Muscle layer of colon (tissue), 2 donors: ENCODE data around the gene PKP2.

Experiments used
- H3K27ac ChIP-seq: one replicate; pipeline ENCODE4 v1.7.0; 2013; ENCODE audit warnings: low read depth, mild to moderate bottlenecking, low read length, moderate library complexity
- H3K27me3 ChIP-seq, 2 donors: one replicate each; pipeline ENCODE4 v1.7.0; 2013; ENCODE audit warnings: low read length in 2 of 2, mild to moderate bottlenecking in 2 of 2; ENCODE audit not compliant: insufficient read depth in 2 of 2, control insufficient read depth in 1 of 2
- H3K36me3 ChIP-seq: one replicate; pipeline ENCODE4 v1.7.0; 2013; ENCODE audit warnings: mild to moderate bottlenecking, low read length; ENCODE audit not compliant: insufficient read depth
- H3K4me1 ChIP-seq: one replicate; pipeline ENCODE4 v1.7.0; 2013; ENCODE audit warnings: mild to moderate bottlenecking, low read length; ENCODE audit not compliant: insufficient read depth
- H3K4me3 ChIP-seq, 2 donors: one replicate each; pipeline ENCODE4 v1.7.0; 2013; ENCODE audit warnings: low read length in 2 of 2, low read depth in 1 of 2, mild to moderate bottlenecking in 1 of 2, moderate library complexity in 1 of 2
- H3K9ac ChIP-seq: one replicate; pipeline ENCODE4 v1.7.0; 2013; ENCODE audit warnings: low read length
- H3K9me3 ChIP-seq: one replicate; pipeline ENCODE4 v1.7.0; 2013; ENCODE audit warnings: mild to moderate bottlenecking, low read length
- donor health status: abdominal sarcoma.
- donor health status: Adenocarcinoma of cecum.

Gene PKP2

DNA sequence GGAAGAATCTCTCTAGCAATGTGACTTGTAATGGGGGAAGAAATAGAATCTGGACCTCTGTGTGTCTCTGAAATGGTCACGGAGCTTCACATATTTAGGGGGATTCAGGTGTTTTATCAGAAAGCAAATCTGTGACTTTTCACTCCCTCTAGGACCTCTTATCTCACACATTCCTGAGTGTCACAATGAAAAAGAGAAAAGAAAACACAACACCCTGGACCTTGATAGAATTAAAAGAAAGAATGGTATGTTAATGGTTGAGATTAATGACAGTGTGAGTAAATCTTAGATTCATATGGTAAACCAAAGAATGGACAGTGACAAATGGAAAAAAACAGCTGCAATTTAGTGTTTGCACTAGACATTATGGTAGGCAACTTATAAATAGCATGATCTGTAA is 68.5 kb downstream of the PKP2 start:
- Histone ChIP-seq H3K27ac (no peak overlapping the region), H3K4me1 (no peaks in the 10 kb centered on the region), H3K9me3 (no peaks in the 10 kb centered on the region), H3K27me3 (no peaks in the 10 kb centered on the region), H3K4me3 (no peak overlapping the region), H3K36me3 (no peaks in the 10 kb centered on the region), H3K9ac (no peak overlapping the region)

DNA sequence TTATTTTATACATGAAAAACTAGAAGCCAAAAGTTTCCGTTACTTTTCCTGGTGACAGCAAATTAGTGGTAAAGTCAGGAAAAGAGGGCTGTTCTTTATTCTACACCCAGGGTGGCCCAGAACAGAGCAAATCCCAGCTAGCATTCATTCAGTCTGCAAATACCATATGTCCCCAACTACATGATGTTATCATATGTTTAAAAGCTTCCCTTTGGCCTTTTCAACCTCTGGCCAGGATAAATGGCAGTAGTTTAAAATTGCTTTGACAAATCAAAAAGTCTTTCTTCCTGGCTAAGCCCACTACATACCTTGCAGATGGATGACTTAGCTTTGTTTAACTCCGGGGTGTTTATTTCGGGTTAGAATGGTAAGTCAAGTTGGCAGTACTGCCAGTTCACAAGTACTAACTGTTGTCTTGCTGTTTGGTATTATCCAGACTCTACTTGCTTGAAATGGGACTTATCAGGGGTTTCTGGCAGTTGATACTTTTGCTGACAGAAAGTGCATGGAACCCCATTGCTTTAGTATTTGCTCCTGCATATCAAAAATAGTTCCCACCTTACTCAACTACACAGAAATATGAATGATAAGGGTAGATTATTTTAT is 69.7 kb downstream of the PKP2 start:
- Histone ChIP-seq H3K4me3 (no peak overlapping the region), H3K27ac (no peak overlapping the region), H3K9me3 (no peaks in the 10 kb centered on the region), H3K27me3 (no peaks in the 10 kb centered on the region), H3K9ac (no peak overlapping the region), H3K4me1 (no peaks in the 10 kb centered on the region), H3K36me3 (no peaks in the 10 kb centered on the region)

DNA sequence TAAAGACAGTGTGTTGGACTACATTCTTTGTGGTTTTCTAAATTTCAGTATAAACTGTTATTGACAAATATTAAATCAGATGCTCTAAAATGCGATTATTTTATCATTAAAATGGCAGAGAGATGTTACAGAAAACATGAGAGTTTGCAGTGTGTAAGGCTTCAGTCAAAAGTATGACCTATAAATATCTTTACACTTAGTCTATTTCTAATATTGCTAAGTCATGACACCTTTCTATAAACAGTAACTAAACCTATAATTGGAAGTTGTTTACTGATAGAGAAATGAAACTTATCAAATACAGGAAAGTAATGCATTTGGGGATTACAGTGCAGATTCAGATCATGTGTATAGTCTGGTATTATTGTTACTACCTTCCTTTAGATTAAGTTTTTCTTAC is 72.0 kb downstream of the PKP2 start:
- no peak overlapping the region for H3K4me3 ChIP-seq
- no peaks in the 10 kb centered on the region for H3K27me3 ChIP-seq
- H3K36me3 ChIP-seq: no peaks in the 10 kb centered on the region
- no peaks in the 10 kb centered on the region for H3K9me3 ChIP-seq
- H3K9ac ChIP-seq: no peak overlapping the region
- H3K4me1 ChIP-seq: no peaks in the 10 kb centered on the region
- H3K27ac ChIP-seq: no peak overlapping the region

DNA sequence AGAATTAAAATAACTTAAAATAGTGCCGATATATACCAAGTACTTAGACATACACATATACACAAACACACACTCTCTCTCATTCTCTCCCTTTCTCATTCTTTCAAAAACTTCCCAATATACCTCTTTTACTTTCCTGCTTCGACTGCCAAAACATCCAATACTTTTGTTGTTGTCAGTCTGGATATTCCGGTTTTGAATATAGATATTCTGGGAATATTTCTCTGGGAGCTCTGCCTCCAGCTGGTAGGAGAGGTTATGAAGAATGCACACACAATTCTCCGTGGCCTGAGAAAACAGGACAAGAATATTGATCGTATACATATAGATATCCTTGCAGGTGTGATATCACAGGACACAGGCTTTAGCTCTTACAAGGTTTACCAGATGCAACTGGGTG is 74.2 kb downstream of the PKP2 start:
- Histone ChIP-seq H3K27ac (no peak overlapping the region), H3K36me3 (no peaks in the 10 kb centered on the region), H3K27me3 (no peaks in the 10 kb centered on the region), H3K4me3 (no peak overlapping the region), H3K9ac (no peak overlapping the region), H3K9me3 (no peaks in the 10 kb centered on the region), H3K4me1 (no peaks in the 10 kb centered on the region)

DNA sequence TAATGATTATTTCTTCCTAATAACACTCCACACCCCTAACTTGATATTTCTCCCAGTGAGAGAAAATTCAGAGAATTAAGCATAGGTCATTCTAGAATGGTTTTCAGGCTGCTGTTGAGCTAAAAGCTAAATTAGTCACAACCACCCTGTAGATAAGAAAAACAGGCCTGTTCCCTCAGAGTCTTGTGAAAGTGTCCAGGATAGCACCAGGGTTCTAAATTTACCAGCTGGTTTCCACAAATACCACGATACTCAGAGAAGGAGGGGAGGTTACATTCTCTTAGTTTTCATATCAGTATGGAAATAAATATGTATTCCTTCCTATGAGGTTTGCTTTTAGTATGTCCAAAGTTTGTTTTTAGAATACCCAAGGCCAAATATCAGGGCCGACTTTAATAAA is 74.9 kb downstream of the PKP2 start:
- Histone ChIP-seq H3K9me3 (no peaks in the 10 kb centered on the region), H3K4me3 (no peak overlapping the region), H3K9ac (no peak overlapping the region), H3K27ac (no peak overlapping the region), H3K4me1 (no peaks in the 10 kb centered on the region), H3K27me3 (no peaks in the 10 kb centered on the region), H3K36me3 (no peaks in the 10 kb centered on the region)

DNA sequence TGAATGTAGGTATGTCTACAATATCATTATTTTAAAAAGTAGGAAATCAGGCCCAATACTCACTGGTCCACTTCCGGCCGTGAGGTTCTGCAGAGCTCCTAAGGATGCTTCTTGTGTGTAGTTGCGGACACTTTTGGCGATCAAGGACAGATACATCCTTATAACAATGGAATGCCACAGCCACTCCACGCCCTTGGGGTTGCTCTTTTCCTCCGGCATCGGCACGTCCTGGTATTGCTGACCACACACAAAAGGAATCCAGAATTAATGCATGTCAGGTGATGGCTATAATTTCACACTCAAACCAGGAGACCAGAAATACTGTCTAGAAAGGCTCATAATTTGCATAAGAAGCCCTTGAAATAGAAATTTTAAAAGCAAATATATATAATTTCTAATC is 75.3 kb downstream of the PKP2 start:
- no peaks in the 10 kb centered on the region for H3K4me1 ChIP-seq
- H3K9ac ChIP-seq: no peak overlapping the region
- H3K27me3 ChIP-seq: no peaks in the 10 kb centered on the region
- no peaks in the 10 kb centered on the region for H3K9me3 ChIP-seq
- H3K4me3 ChIP-seq: no peak overlapping the region
- H3K36me3 ChIP-seq: no peaks in the 10 kb centered on the region
- no peak overlapping the region for H3K27ac ChIP-seq

DNA sequence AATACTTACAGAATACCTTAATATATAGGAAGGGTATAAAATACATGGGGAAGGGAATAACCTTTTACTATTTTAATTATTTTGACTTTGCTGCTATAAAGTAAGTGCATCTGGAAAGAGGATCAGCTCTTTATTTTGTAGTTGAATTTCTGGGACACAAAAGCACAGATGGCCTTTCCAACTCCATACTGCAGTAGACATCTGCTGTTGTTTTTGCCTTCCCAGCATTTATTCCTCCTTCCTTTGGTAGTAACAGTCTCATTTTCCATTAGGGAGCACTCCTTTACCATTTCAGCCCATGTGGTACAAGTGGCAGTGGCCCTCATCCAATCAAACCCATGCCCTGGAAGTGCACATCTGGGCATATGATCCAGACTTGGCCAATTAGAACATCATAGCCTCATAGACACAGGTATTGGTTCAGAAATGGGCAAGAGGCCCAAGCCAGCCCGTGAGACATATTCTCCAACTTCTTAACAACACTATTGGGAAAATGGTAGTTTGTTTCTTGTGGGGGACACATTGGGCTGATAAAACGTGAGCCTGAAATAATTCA is 76.1 kb downstream of the PKP2 start:
- H3K9me3 ChIP-seq: no peaks in the 10 kb centered on the region
- no peaks in the 10 kb centered on the region for H3K27me3 ChIP-seq
- no peaks in the 10 kb centered on the region for H3K36me3 ChIP-seq
- no peak overlapping the region for H3K4me3 ChIP-seq
- no peak overlapping the region for H3K27ac ChIP-seq
- H3K4me1 ChIP-seq: no peaks in the 10 kb centered on the region
- no peak overlapping the region for H3K9ac ChIP-seq

DNA sequence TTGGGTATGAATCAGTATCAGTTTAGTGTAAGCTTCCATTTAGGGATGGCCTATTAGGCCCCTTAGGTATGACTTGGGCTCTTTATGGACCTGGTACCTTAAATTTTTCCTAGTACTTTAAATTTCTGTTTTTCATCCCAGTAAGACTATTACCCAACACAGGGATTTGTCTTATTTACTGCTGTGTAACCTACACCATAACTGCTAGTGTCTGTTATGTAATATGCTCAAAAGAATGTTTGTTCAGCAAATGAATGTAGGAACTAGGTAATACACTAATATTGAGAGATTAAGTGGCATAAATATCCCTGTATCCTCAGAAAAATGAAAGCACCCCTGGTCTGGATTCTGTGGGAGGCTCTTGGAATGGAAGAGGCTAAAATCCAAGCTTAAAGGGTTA is 77.2 kb downstream of the PKP2 start:
- no peak overlapping the region for H3K4me3 ChIP-seq
- H3K27ac ChIP-seq: no peak overlapping the region
- no peaks in the 10 kb centered on the region for H3K9me3 ChIP-seq
- no peaks in the 10 kb centered on the region for H3K36me3 ChIP-seq
- H3K4me1 ChIP-seq: no peaks in the 10 kb centered on the region
- H3K27me3 ChIP-seq: no peaks in the 10 kb centered on the region
- H3K9ac ChIP-seq: no peak overlapping the region

DNA sequence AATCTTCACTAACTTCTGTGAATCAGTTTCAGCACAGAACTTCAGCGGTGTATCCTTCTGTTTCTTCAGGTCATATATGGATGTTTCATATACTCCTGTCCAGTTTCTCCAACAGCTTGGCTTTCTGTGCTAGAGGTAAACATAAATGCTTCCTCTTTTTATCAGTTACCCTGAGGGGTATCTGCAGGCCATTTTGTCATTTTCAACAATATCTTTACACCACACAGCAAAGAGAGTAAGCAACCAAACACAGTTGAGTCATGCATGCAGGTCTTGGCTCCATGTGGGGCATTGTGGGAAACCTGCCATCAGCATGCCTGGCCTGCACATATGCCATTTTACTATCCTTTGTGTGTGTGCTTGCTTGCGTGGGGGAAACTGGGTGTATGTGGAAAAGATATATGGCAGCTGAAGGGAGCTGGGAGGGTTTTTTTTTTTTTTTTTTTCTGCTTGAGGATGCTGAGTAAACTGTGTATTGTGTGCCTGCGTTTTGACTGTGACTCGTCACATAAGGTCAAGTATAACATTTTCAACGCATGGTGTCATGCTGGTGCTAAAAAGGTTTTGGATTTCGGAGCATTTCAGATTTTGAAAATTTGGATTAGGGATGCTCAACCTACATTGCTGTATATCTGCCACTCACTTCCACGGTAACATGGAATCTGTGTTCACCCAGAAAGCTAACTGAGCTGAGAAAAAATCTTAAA is 84.7 kb downstream of the PKP2 start:
- H3K27ac ChIP-seq: no peak overlapping the region
- no peaks in the 10 kb centered on the region for H3K4me1 ChIP-seq
- no peak overlapping the region for H3K4me3 ChIP-seq
- H3K9me3 ChIP-seq: no peaks in the 10 kb centered on the region
- H3K36me3 ChIP-seq: no peaks in the 10 kb centered on the region
- H3K9ac ChIP-seq: no peak overlapping the region
- H3K27me3 ChIP-seq: no peaks in the 10 kb centered on the region

DNA sequence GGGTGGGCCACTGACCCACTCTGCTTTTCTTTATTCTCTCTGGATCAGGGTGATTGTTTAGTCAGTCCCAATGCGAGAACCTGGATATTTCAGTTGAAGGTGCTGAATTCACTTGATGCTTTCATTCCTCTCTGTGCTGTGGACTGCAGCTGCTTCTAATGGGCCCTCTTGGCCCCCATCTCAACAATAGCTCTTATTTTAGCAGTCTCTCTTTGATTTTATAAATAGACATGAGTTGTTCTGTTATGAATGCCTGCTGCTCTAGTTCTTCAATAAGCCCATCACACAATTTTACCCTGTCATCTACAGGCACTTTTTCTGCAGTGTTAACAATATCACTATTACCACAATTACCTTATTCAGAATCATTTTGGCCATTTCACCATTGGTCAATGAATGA is 86.7 kb downstream of the PKP2 start:
- Histone ChIP-seq H3K27me3 (no peaks in the 10 kb centered on the region), H3K4me1 (no peaks in the 10 kb centered on the region), H3K27ac (no peak overlapping the region), H3K9ac (no peak overlapping the region), H3K4me3 (no peak overlapping the region), H3K36me3 (no peaks in the 10 kb centered on the region), H3K9me3 (no peaks in the 10 kb centered on the region)

DNA sequence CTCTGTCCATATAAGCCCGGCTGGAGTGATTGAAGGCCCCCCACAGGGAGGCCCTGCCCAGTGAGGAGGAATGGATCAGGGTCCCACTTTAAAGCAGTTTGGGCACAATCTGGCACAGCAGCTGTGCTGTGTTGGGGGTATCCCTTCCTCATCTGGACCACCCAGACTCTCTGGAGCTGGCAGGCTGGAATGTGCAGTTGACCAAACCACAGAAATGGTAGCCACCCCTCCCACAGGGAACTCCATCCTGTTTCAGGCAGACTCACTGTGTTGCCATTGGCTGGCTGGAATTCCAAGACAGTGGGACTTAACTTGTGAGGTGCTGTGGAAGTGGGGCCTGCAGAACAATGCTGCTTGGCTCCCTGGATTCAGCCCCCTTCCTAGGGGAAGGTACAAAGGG is 87.4 kb downstream of the PKP2 start:
- H3K9ac ChIP-seq: no peak overlapping the region
- no peak overlapping the region for H3K4me3 ChIP-seq
- no peaks in the 10 kb centered on the region for H3K4me1 ChIP-seq
- no peaks in the 10 kb centered on the region for H3K9me3 ChIP-seq
- H3K27me3 ChIP-seq: no peaks in the 10 kb centered on the region
- no peaks in the 10 kb centered on the region for H3K36me3 ChIP-seq
- no peak overlapping the region for H3K27ac ChIP-seq

DNA sequence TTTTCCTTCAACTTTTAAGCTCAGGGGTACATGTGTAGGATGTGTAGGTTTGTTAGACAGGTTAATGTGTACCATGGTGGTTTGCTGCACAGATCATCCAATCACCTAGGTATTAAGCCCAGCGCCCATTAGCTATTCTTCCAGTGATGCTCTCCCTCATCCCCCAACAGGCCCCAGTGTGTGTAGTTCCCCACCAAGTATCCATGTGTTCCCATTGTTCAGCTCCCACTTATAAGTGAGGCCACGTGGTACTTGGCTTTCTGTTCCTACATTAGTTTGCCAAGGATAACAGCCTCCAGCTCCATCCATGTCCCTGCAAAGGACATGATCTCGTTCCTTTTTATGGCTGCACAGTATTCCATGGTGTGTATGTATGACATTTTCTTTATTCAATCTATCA is 92.3 kb downstream of the PKP2 start:
- Histone ChIP-seq H3K9ac (no peak overlapping the region), H3K36me3 (no peaks in the 10 kb centered on the region), H3K4me1 (no peaks in the 10 kb centered on the region), H3K4me3 (no peak overlapping the region), H3K27ac (no peak overlapping the region), H3K27me3 (no peaks in the 10 kb centered on the region), H3K9me3 (no peaks in the 10 kb centered on the region)
